IMR-90 (cell line): Measurements from ENCODE around the gene ROBO1. TPM values are rescaled to one million over a fixed set of nuclear protein-coding genes. Genes with fewer than 3 reads are reported as not detected.

ENCODE experiments used
- ATAC-seq: fragments of 200-7000 bp; cut with Tn5 transposase; 2 replicates; pipeline ENCODE4 v1.9.1; 2020; ENCODE audit warnings: low read depth, mild to moderate bottlenecking, moderate library complexity
- BruUV-seq: library from RNA; stranded (reverse); fragments of 400-500 nt; replicated peaks from 2 replicates; lab custom pipeline; 2021; lab: Mats Ljungman, UMichigan
- CTCF ChIA-PET: fragments of 300-600 bp; formaldehyde crosslinking; extraction: SDS; loops from one replicate; lab custom pipeline; 2021; ENCODE audit warnings: antibody characterized with exemption; lab: Yijun Ruan, JAX
- POLR2A ChIA-PET: fragments of 300-600 bp; sonication (Branson Sonifier 250); formaldehyde crosslinking; loops from one replicate; lab custom pipeline; 2022; ENCODE audit warnings: antibody characterized with exemption; ENCODE audit not compliant: unreplicated experiment; lab: Charles Lee
- DNase-seq: peaks from one replicate; pipeline ENCODE4 v3.0.0; 2013
- H2AFZ ChIP-seq: replicated peaks from 2 replicates; pipeline ENCODE3; 2013; ENCODE audit warnings: low read length, mild to moderate bottlenecking; ENCODE audit not compliant: poor library complexity
- H2AK5ac ChIP-seq: 2 replicates; pipeline ENCODE4 v1.6.1; 2013; ENCODE audit warnings: low read depth, low read length, inconsistent platforms
- H2AK9ac ChIP-seq: replicated peaks from 2 replicates; pipeline ENCODE3; 2013; ENCODE audit warnings: mild to moderate bottlenecking, low read depth, low read length, moderate library complexity; ENCODE audit not compliant: poor library complexity
- H2BK120ac ChIP-seq: 2 replicates; pipeline ENCODE4 v1.6.1; 2013; ENCODE audit warnings: low read depth, low read length, inconsistent platforms
- H2BK15ac ChIP-seq: 3 replicates; pipeline ENCODE4 v1.6.1; 2013; ENCODE audit warnings: low read depth, low read length, inconsistent platforms
- H2BK20ac ChIP-seq: 2 replicates; pipeline ENCODE4 v1.6.1; 2013; ENCODE audit warnings: low read depth, mild to moderate bottlenecking, inconsistent platforms, low read length, moderate library complexity
- H2BK5ac ChIP-seq: 2 replicates; pipeline ENCODE4 v1.6.1; 2013; ENCODE audit warnings: mild to moderate bottlenecking, low read depth, low read length, inconsistent platforms; ENCODE audit not compliant: poor library complexity, severe bottlenecking
- H3K14ac ChIP-seq: replicated peaks from 2 replicates; pipeline ENCODE4 v1.6.1; 2013; ENCODE audit warnings: low read depth, low read length, inconsistent platforms
- H3K18ac ChIP-seq: 2 replicates; pipeline ENCODE4 v1.6.1; 2013; ENCODE audit warnings: low read depth, low read length, control low read depth
- H3K23ac ChIP-seq: 2 replicates; pipeline ENCODE4 v1.6.1; 2013; ENCODE audit warnings: low read depth, low read length, inconsistent platforms
- H3K27ac ChIP-seq: 2 replicates; pipeline ENCODE4 v1.5.1; 2013; ENCODE audit warnings: mild to moderate bottlenecking, control low read depth, low read length; ENCODE audit not compliant: insufficient read depth
- H3K27me3 ChIP-seq: 2 replicates; pipeline ENCODE4 v1.6.1; 2013; ENCODE audit warnings: low read length; ENCODE audit not compliant: control insufficient read depth, insufficient read depth
- H3K36me3 ChIP-seq: 2 replicates; pipeline ENCODE4 v1.6.1; 2013; ENCODE audit warnings: low read length, mixed read lengths; ENCODE audit not compliant: control insufficient read depth, insufficient read depth
- H3K4ac ChIP-seq: 2 replicates; pipeline ENCODE4 v1.6.1; 2013; ENCODE audit warnings: low read depth, low read length, inconsistent platforms
- H3K4me1 ChIP-seq: 2 replicates; pipeline ENCODE4 v1.6.1; 2013; ENCODE audit warnings: low read length, mixed read lengths; ENCODE audit not compliant: control insufficient read depth, insufficient read depth
- H3K4me2 ChIP-seq: 2 replicates; pipeline ENCODE4 v1.6.1; 2013; ENCODE audit warnings: low read depth, mild to moderate bottlenecking, control low read depth, low read length, moderate library complexity
- H3K4me3 ChIP-seq: 2 replicates; pipeline ENCODE4 v1.5.1; 2013; ENCODE audit warnings: low read depth, mild to moderate bottlenecking, control low read depth, low read length, moderate library complexity; ENCODE audit not compliant: insufficient read depth
- H3K56ac ChIP-seq: 2 replicates; pipeline ENCODE4 v1.6.1; 2013; ENCODE audit warnings: low read length, inconsistent platforms; ENCODE audit not compliant: insufficient read depth; ENCODE audit errors: extremely low read depth
- H3K79me1 ChIP-seq, 2 experiments: 2 replicates each; pipeline ENCODE4 v1.6.1; 2013; ENCODE audit warnings: low read length in 2 of 2, inconsistent platforms in 1 of 2, low read depth in 1 of 2
- H3K9ac ChIP-seq: 2 replicates; pipeline ENCODE4 v1.6.1; 2013; ENCODE audit warnings: low read depth, low read length, control low read depth
- H3K9me1 ChIP-seq: 2 replicates; pipeline ENCODE4 v1.6.1; 2013; ENCODE audit warnings: low read length, inconsistent platforms; ENCODE audit not compliant: insufficient read depth
- H3K9me3 ChIP-seq: 2 replicates; pipeline ENCODE4 v1.6.1; 2013; ENCODE audit warnings: low read length; ENCODE audit not compliant: control insufficient read depth, insufficient read depth
- H4K20me1 ChIP-seq: 2 replicates; pipeline ENCODE4 v1.6.1; 2013; ENCODE audit warnings: low read length, inconsistent platforms; ENCODE audit not compliant: insufficient read depth
- H4K5ac ChIP-seq: 2 replicates; pipeline ENCODE4 v1.6.1; 2013; ENCODE audit warnings: mild to moderate bottlenecking, low read depth, low read length, control low read depth
- H4K8ac ChIP-seq, 2 experiments: 2 replicates each; pipeline ENCODE4 v1.6.1; 2013; ENCODE audit warnings: low read depth in 2 of 2, low read length in 2 of 2, control low read depth in 1 of 2, inconsistent platforms in 1 of 2
- H4K91ac ChIP-seq: 2 replicates; pipeline ENCODE4 v1.6.1; 2013; ENCODE audit warnings: low read depth, low read length, inconsistent platforms; ENCODE audit not compliant: insufficient read depth
- BHLHE40 ChIP-seq: fragments of 150-350 bp; IDR thresholded peaks from 2 replicates; pipeline ENCODE4 v1.6.1; 2016; ENCODE audit warnings: mild to moderate bottlenecking, low read depth, low read length
- CEBPB ChIP-seq: IDR thresholded peaks from 2 replicates; pipeline ENCODE4 v1.6.1; 2012; ENCODE audit warnings: low read depth, low read length, improper control_type of control experiment
- CHD1 ChIP-seq: IDR thresholded peaks from 2 replicates; pipeline ENCODE4 v1.6.1; 2012; ENCODE audit warnings: low read depth, low read length, improper control_type of control experiment
- FOS ChIP-seq: fragments of 150-350 bp; IDR thresholded peaks from 2 replicates; pipeline ENCODE4 v1.6.1; 2016; ENCODE audit warnings: low read depth, low read length
- MAFK ChIP-seq: IDR thresholded peaks from 2 replicates; pipeline ENCODE4 v1.6.1; 2012; ENCODE audit warnings: low read depth, low read length, improper control_type of control experiment
- MAZ ChIP-seq: IDR thresholded peaks from 2 replicates; pipeline ENCODE4 v1.6.1; 2012; ENCODE audit warnings: low read depth, mild to moderate bottlenecking, low read length, improper control_type of control experiment, moderate library complexity, borderline replicate concordance
- MXI1 ChIP-seq: IDR thresholded peaks from 2 replicates; pipeline ENCODE4 v1.6.1; 2012; ENCODE audit warnings: low read depth, mild to moderate bottlenecking, low read length, moderate library complexity, borderline replicate concordance
- NFE2L2 ChIP-seq: fragments of 150-350 bp; IDR thresholded peaks from 2 replicates; pipeline ENCODE4 v1.6.1; 2016; ENCODE audit warnings: low read depth, mild to moderate bottlenecking, low read length
- POLR2A ChIP-seq: IDR thresholded peaks from 2 replicates; pipeline ENCODE4 v1.6.1; 2012; ENCODE audit warnings: mild to moderate bottlenecking, low read depth, low read length
- RAD21 ChIP-seq: IDR thresholded peaks from 2 replicates; pipeline ENCODE4 v1.6.1; 2012; ENCODE audit warnings: low read length, improper control_type of control experiment
- RFX5 ChIP-seq: IDR thresholded peaks from 2 replicates; pipeline ENCODE4 v1.8.0; 2012; ENCODE audit warnings: low read depth, mild to moderate bottlenecking, low read length, moderate library complexity
- SMC3 ChIP-seq: fragments of 150-350 bp; IDR thresholded peaks from 2 replicates; pipeline ENCODE4 v1.6.1; 2016; ENCODE audit warnings: low read depth, mild to moderate bottlenecking, antibody characterized with exemption, low read length, moderate library complexity
- WGBS, 2 experiments: methylation state at CpG; one replicate each; pipeline versions ENCODE4 v1.1.5 to v1.1.7; 2013; ENCODE audit warnings: missing lambda C conversion rate in 2 of 2; ENCODE audit not compliant: insufficient read length in 1 of 2; ENCODE audit errors: extremely low coverage in 2 of 2; 5-methylcytosine and 5-hydroxymethylcytosine counted together
- dilution Hi-C: fragments of 300-500 bp; cut with HindIII; formaldehyde crosslinking; loops from one replicate; pipeline ENCODE4 v1.14.3; 2018; ENCODE audit warnings: low sequenced_read_pairs; ENCODE audit not compliant: unreplicated experiment
- in situ Hi-C: fragments of 300-500 bp; cut with MboI; formaldehyde crosslinking; loops from 3 replicates; pipeline ENCODE4 v1.14.3; 2019; ENCODE audit warnings: low sequenced_read_pairs, inconsistent platforms, mixed read lengths
- intact Hi-C: fragments of 100-400 bp; cut with micrococcal nuclease; formaldehyde crosslinking; loops from 2 replicates; pipeline ENCODE4 v1.10.0; 2022
- polyA plus RNA-seq, 3 experiments: library from polyadenylated mRNA; depleted of rRNA; stranded (reverse); fragments of >200 nt; gene quantifications; 2 replicates each; pipeline ENCODE4 v1.2.3, GENCODE V29; 2012; ENCODE audit warnings: low replicate concordance in 1 of 3
- total RNA-seq: library from RNA; depleted of rRNA; stranded (reverse); fragments of >200 nt; gene quantifications from 2 replicates; pipeline ENCODE4 v1.2.3, GENCODE V29; 2012
- TF ChIP-seq, protein P1 (sequence below): fragments of 150-350 bp; IDR thresholded peaks from 2 replicates; pipeline ENCODE4 v1.6.1; 2017; ENCODE audit warnings: mild to moderate bottlenecking, antibody characterized with exemption, low read length, low read depth
- TF ChIP-seq, protein P2 (sequence below): conservative IDR thresholded peaks from 2 replicates; pipeline ENCODE4 v1.5.1; 2012; ENCODE audit warnings: mild to moderate bottlenecking, low read depth, low read length, improper control_type of control experiment
- TF ChIP-seq, protein P3 (sequence below): fragments of 150-350 bp; IDR thresholded peaks from 2 replicates; pipeline ENCODE4 v1.6.1; 2016; ENCODE audit warnings: low read depth, mild to moderate bottlenecking, low read length, moderate library complexity, borderline replicate concordance

Gene ROBO1
- total and polyA plus RNA-seq, 2 of the 4 experiments (the other 2 are of a cell fraction): 24.1 to 53.9 TPM

DNA sequence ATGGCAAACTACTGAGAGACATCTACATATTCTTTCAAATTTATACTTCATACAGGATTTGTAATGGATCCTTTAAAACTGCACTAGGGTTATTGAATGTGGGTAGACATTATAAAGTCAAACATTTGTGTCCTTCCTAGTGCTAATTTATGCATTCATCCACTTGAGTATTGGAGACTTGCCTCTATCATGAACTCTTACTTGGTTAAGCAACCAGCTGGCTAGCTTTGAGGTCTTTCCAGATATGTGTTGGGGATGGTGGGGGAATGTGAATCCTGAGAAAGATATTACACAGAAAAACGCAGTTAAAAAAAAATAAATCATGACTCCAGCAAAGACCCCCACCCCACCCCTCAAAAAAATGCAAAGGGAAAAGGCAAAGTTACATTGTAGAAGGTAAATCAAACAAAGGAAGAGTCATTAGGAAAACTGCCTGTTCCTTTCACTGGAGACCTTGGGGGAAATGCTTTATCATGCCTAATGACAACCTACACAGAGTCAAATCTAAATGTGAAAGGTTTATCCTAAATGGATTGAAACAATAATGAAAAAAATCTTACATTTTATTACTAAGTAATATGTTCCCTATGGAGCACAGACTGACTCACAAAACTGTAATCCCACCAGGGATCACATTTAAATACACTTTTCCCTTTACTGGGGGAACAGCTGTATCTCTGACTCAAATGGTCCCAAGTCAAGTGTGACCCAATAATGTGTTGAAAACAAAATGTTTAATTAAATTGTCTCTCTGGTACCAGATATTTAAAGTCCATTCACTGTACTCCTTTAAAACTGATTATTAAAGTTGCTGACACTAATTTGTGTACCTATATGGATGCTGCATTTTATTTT lies 522.3 kb downstream of the ROBO1 start:
- Histone ChIP-seq H4K20me1 (no peaks in the 10 kb centered on the region), H3K9me1 (no peaks in the 10 kb centered on the region), H3K23ac (no peak overlapping the region), H3K79me1 (no peaks in the 10 kb centered on the region), H3K27me3 (no peaks in the 10 kb centered on the region), H3K56ac (no peak overlapping the region), H3K14ac (no peak overlapping the region), H3K4me1 (no peaks in the 10 kb centered on the region; the same call in 1 of the 2 replicates), H3K4me2 (no peak overlapping the region), H3K4ac (no peak overlapping the region), H2BK5ac (no peak overlapping the region), H2AFZ (no peak overlapping the region), H3K9ac (no peak overlapping the region), H3K18ac (no peak overlapping the region), H3K4me3 (no peak overlapping the region), H3K9me3 (peaks cover 4% of the 10 kb centered on the region; the same call in 1 of the 2 replicates), H4K91ac (no peak overlapping the region), H2AK9ac (no peak overlapping the region), H2BK20ac (no peak overlapping the region), H4K5ac (no peak overlapping the region), H3K27ac (no peak overlapping the region), H2BK120ac (no peak overlapping the region), H3K36me3 (no peaks in the 10 kb centered on the region), H2BK15ac (no peak overlapping the region; the same call in 2 of the 3 replicates), H4K8ac (no peak overlapping the region), H2AK5ac (no peak overlapping the region)
- in situ Hi-C loops (no loop called here), intact Hi-C loops (loop anchor here (5.0 kb wide), 1 partner anchor 158 kb away; no protein-coding TSS in a partner anchor), dilution Hi-C loops (no loop called here)
- ATAC-seq (no peak), DNase-seq (no peak)
- ChIA-PET CTCF (no interaction called here), POLR2A (no interaction called here)
- WGBS, 2 experiments: no CpG with 5 or more reads among the region's 1 CpG
- BruUV-seq: no TSS peak
- no peak for TF ChIP-seq MAFK
- no peak for TF ChIP-seq FOS
- no peak for TF ChIP-seq POLR2A
- no peak for TF ChIP-seq CHD1
- TF ChIP-seq NFE2L2: no peak
- TF ChIP-seq MXI1: no peak
- TF ChIP-seq BHLHE40: no peak
- no peak for TF ChIP-seq SMC3
- TF ChIP-seq, protein P1, sequence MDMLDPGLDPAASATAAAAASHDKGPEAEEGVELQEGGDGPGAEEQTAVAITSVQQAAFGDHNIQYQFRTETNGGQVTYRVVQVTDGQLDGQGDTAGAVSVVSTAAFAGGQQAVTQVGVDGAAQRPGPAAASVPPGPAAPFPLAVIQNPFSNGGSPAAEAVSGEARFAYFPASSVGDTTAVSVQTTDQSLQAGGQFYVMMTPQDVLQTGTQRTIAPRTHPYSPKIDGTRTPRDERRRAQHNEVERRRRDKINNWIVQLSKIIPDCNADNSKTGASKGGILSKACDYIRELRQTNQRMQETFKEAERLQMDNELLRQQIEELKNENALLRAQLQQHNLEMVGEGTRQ: no peak
- no peak for TF ChIP-seq RAD21
- no peak for TF ChIP-seq MAZ
- TF ChIP-seq RFX5: no peak
- TF ChIP-seq, protein P2, sequence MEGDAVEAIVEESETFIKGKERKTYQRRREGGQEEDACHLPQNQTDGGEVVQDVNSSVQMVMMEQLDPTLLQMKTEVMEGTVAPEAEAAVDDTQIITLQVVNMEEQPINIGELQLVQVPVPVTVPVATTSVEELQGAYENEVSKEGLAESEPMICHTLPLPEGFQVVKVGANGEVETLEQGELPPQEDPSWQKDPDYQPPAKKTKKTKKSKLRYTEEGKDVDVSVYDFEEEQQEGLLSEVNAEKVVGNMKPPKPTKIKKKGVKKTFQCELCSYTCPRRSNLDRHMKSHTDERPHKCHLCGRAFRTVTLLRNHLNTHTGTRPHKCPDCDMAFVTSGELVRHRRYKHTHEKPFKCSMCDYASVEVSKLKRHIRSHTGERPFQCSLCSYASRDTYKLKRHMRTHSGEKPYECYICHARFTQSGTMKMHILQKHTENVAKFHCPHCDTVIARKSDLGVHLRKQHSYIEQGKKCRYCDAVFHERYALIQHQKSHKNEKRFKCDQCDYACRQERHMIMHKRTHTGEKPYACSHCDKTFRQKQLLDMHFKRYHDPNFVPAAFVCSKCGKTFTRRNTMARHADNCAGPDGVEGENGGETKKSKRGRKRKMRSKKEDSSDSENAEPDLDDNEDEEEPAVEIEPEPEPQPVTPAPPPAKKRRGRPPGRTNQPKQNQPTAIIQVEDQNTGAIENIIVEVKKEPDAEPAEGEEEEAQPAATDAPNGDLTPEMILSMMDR: no peak
- TF ChIP-seq, protein P3, sequence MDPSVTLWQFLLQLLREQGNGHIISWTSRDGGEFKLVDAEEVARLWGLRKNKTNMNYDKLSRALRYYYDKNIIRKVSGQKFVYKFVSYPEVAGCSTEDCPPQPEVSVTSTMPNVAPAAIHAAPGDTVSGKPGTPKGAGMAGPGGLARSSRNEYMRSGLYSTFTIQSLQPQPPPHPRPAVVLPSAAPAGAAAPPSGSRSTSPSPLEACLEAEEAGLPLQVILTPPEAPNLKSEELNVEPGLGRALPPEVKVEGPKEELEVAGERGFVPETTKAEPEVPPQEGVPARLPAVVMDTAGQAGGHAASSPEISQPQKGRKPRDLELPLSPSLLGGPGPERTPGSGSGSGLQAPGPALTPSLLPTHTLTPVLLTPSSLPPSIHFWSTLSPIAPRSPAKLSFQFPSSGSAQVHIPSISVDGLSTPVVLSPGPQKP: no peak
- no peak for TF ChIP-seq CEBPB
